ENCODE data around the gene SPON1.

- TF ChIP-seq CTCF (IDR thresholded peaks at IDR 0.05) = no peak
- no peak for TF ChIP-seq POLR2AphosphoS5 (IDR thresholded peaks at IDR 0.05)
- no peak for TF ChIP-seq POLR2A (IDR thresholded peaks at IDR 0.05)
Measured at GRCh38 chr11:14254533-14255237, 292.2 kb downstream of the SPON1 start.
